ENCODE results near the gene MYO5A.
A peak's percentile ranks its signal among the peaks of the same experiment; 100 is the strongest.

MYO5A gene

DNA sequence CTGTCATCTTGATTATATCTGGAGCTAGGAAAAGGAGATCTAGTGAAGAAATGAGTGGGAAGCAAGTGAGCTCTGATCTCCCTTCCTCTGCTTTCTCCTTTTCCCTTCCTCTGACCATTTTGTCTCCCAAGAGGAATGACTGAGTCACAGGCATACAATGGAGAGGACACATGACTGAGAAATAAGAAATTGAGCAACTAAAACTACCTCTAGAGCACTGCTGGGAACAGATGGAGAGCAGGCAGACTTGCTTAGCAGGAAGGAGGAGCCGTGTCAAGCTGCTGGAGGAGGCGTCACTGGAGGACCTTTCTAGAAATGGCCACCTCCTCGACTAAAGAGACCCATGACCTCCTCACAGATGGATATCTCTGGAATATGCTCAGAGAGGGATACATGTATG is 166.2 kb downstream of the MYO5A start:
- Histone ChIP-seq H3K23ac (ENCODE audit: low read length in 2 of 2) (no peak overlapping the region), H3K4me3 (ENCODE audit: insufficient read depth in 1 of 2, low read depth in 1 of 2, low read length in 2 of 2) (peak overlapping the region in 1 of 2 experiments; percentile 3)
- WGBS: 90% methylated on average over 2 of the region's 3 CpGs

DNA sequence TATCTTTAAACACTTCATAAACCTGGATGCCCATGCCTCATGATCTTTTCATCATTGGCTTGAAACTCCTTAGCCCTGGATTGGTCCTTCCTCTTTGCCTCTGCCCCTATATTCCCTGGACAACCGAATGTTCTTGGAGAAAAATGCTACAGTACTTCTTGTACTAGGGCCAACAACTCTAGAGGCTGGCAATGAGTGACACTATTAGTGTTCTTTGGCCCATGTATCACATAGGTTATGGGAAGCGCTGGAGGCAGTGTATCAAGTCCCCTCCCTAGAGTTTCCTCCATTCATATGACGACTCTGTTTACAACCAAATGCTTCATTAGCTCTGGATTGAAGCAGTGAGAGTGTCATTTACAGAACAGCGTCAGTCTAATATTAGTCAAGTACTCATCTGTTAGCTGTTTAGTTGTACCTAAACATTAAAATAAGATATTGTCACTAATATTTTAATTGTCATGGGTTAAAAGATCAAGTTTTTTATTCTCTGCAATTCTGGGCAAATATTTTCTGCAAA is 166.6 kb downstream of the MYO5A start:
- Histone ChIP-seq H3K23ac (ENCODE audit: low read length in 2 of 2) (no peak overlapping the region), H3K9me3 (ENCODE audit: control insufficient read depth, low read length) (no peaks in the 10 kb centered on the region), H4K91ac (ENCODE audit: low read length) (no peak overlapping the region), H2AK5ac (ENCODE audit: low read length, severe bottlenecking) (no peak overlapping the region), H3K4me3 (ENCODE audit: insufficient read depth in 1 of 2, low read depth in 1 of 2, low read length in 2 of 2) (peak overlapping the region in 1 of 2 experiments; percentile 5), H2BK15ac (ENCODE audit: low read depth, poor library complexity, severe bottlenecking) (no peak overlapping the region), H3K27me3 (ENCODE audit: control insufficient read depth in 1 of 2, insufficient read depth in 1 of 2, low read length in 2 of 2) (no peaks in the 10 kb centered on the region), H3K79me1 (replicated peaks; ENCODE audit: low read length, poor library complexity, severe bottlenecking) (no peaks in the 10 kb centered on the region), H3K14ac (ENCODE audit: low read length in 2 of 2) (no peak overlapping the region), H3K18ac (ENCODE audit: low read depth in 1 of 2, low read length in 2 of 2) (no peak overlapping the region), H3K9ac (ENCODE audit: low read length) (peak overlapping the region; percentile 79), H3K4ac (ENCODE audit: low read depth in 1 of 2, low read length in 2 of 2) (no peak overlapping the region), H4K8ac (ENCODE audit: low read length) (no peak overlapping the region), H3K4me2 (ENCODE audit: low read length, poor library complexity, severe bottlenecking) (no peak overlapping the region), H2BK12ac (ENCODE audit: low read length in 2 of 2) (no peak overlapping the region), H2BK120ac (ENCODE audit: low read depth, low read length) (no peak overlapping the region), H3K36me3 (ENCODE audit: control insufficient read depth in 1 of 2, insufficient read depth in 2 of 2, low read depth in 1 of 2, low read length in 2 of 2) (peaks cover 3 to 68% of the 10 kb centered on the region in 2 experiments), H3K27ac (ENCODE audit: low read length, poor library complexity, severe bottlenecking) (no peak overlapping the region), H2AFZ (ENCODE audit: low read depth, low read length) (no peak overlapping the region), H2BK5ac (ENCODE audit: low read depth, low read length, poor library complexity, severe bottlenecking) (no peak overlapping the region), H3K4me1 (ENCODE audit: control insufficient read depth, insufficient read depth, low read depth, low read length) (no peaks in the 10 kb centered on the region)
- 93% methylated on average over 2 of the region's 4 CpGs for WGBS
- no peak for DNase-seq

More for the DNA sequence above, 166.2 kb downstream of the MYO5A start:
- H2AFZ ChIP-seq (ENCODE audit: low read depth, low read length): no peak overlapping the region
- H3K9ac ChIP-seq (ENCODE audit: low read length): peak overlapping the region; percentile 79
- no peak overlapping the region for H3K27ac ChIP-seq (ENCODE audit: low read length, poor library complexity, severe bottlenecking)
- no peak overlapping the region for H2BK5ac ChIP-seq (ENCODE audit: low read depth, low read length, poor library complexity, severe bottlenecking)
- H3K36me3 ChIP-seq (ENCODE audit: control insufficient read depth in 1 of 2, insufficient read depth in 2 of 2, low read depth in 1 of 2, low read length in 2 of 2): peaks cover 3 to 72% of the 10 kb centered on the region in 2 experiments
- no peaks in the 10 kb centered on the region for H3K79me1 ChIP-seq (replicated peaks; ENCODE audit: low read length, poor library complexity, severe bottlenecking)
- no peak overlapping the region for H2BK15ac ChIP-seq (ENCODE audit: low read depth, poor library complexity, severe bottlenecking)
- no peaks in the 10 kb centered on the region for H3K9me3 ChIP-seq (ENCODE audit: control insufficient read depth, low read length)
- H4K8ac ChIP-seq (ENCODE audit: low read length): no peak overlapping the region
- H4K91ac ChIP-seq (ENCODE audit: low read length): no peak overlapping the region
- no peak overlapping the region for H3K4ac ChIP-seq (ENCODE audit: low read depth in 1 of 2, low read length in 2 of 2)
- no peak overlapping the region for H2BK12ac ChIP-seq (ENCODE audit: low read length in 2 of 2)
- no peak overlapping the region for H2BK120ac ChIP-seq (ENCODE audit: low read depth, low read length)
- H3K27me3 ChIP-seq (ENCODE audit: control insufficient read depth in 1 of 2, insufficient read depth in 1 of 2, low read length in 2 of 2): no peaks in the 10 kb centered on the region
- H3K14ac ChIP-seq (ENCODE audit: low read length in 2 of 2): no peak overlapping the region
- no peak overlapping the region for H3K4me2 ChIP-seq (ENCODE audit: low read length, poor library complexity, severe bottlenecking)
- no peak overlapping the region for H2AK5ac ChIP-seq (ENCODE audit: low read length, severe bottlenecking)
- no peak overlapping the region for H3K18ac ChIP-seq (ENCODE audit: low read depth in 1 of 2, low read length in 2 of 2)
- DNase-seq: peak; percentile 57
- H3K4me1 ChIP-seq (ENCODE audit: control insufficient read depth, insufficient read depth, low read depth, low read length): no peaks in the 10 kb centered on the region

DNA sequence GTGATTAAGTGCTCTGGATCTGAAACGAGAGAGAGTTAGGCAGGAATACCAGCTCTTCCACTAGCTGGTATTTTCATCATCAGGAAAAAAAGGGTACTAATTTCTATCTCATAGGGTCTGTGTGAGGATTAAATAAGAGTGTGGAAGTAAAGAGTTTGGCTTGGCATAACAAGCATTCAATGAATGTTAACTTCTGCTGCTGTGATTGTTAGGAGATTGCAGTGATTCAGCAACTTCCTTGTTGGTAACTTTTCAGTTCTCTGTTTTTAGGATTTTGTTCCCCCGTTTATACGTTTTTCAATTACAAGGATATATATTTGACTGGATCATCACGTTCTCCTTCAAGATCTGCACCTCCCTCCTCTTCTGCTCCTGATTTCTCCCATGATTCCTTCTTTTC is 167.2 kb downstream of the MYO5A start:
- Histone ChIP-seq H3K9ac (ENCODE audit: low read length) (peak overlapping the region; percentile 79), H2BK5ac (ENCODE audit: low read depth, low read length, poor library complexity, severe bottlenecking) (no peak overlapping the region), H3K4me1 (ENCODE audit: control insufficient read depth, insufficient read depth, low read depth, low read length) (no peaks in the 10 kb centered on the region), H2BK15ac (ENCODE audit: low read depth, poor library complexity, severe bottlenecking) (no peak overlapping the region), H3K9me3 (ENCODE audit: control insufficient read depth, low read length) (no peaks in the 10 kb centered on the region), H3K79me1 (replicated peaks; ENCODE audit: low read length, poor library complexity, severe bottlenecking) (no peaks in the 10 kb centered on the region), H3K4me3 (ENCODE audit: insufficient read depth in 1 of 2, low read depth in 1 of 2, low read length in 2 of 2) (peak overlapping the region in 1 of 2 experiments; percentile 5), H3K27ac (ENCODE audit: low read length, poor library complexity, severe bottlenecking) (no peak overlapping the region), H3K4ac (ENCODE audit: low read depth in 1 of 2, low read length in 2 of 2) (no peak overlapping the region), H2AFZ (ENCODE audit: low read depth, low read length) (no peak overlapping the region), H2AK5ac (ENCODE audit: low read length, severe bottlenecking) (no peak overlapping the region), H3K27me3 (ENCODE audit: control insufficient read depth in 1 of 2, insufficient read depth in 1 of 2, low read length in 2 of 2) (no peaks in the 10 kb centered on the region), H3K23ac (ENCODE audit: low read length in 2 of 2) (no peak overlapping the region), H2BK12ac (ENCODE audit: low read length in 2 of 2) (no peak overlapping the region), H3K14ac (ENCODE audit: low read length in 2 of 2) (no peak overlapping the region), H3K18ac (ENCODE audit: low read depth in 1 of 2, low read length in 2 of 2) (no peak overlapping the region), H3K4me2 (ENCODE audit: low read length, poor library complexity, severe bottlenecking) (no peak overlapping the region), H4K91ac (ENCODE audit: low read length) (no peak overlapping the region), H3K36me3 (ENCODE audit: control insufficient read depth in 1 of 2, insufficient read depth in 2 of 2, low read depth in 1 of 2, low read length in 2 of 2) (peaks cover 3 to 67% of the 10 kb centered on the region in 2 experiments), H4K8ac (ENCODE audit: low read length) (no peak overlapping the region), H2BK120ac (ENCODE audit: low read depth, low read length) (no peak overlapping the region)
- 92% methylated on average over 4 of the region's 4 CpGs for WGBS
- DNase-seq: no peak

DNA sequence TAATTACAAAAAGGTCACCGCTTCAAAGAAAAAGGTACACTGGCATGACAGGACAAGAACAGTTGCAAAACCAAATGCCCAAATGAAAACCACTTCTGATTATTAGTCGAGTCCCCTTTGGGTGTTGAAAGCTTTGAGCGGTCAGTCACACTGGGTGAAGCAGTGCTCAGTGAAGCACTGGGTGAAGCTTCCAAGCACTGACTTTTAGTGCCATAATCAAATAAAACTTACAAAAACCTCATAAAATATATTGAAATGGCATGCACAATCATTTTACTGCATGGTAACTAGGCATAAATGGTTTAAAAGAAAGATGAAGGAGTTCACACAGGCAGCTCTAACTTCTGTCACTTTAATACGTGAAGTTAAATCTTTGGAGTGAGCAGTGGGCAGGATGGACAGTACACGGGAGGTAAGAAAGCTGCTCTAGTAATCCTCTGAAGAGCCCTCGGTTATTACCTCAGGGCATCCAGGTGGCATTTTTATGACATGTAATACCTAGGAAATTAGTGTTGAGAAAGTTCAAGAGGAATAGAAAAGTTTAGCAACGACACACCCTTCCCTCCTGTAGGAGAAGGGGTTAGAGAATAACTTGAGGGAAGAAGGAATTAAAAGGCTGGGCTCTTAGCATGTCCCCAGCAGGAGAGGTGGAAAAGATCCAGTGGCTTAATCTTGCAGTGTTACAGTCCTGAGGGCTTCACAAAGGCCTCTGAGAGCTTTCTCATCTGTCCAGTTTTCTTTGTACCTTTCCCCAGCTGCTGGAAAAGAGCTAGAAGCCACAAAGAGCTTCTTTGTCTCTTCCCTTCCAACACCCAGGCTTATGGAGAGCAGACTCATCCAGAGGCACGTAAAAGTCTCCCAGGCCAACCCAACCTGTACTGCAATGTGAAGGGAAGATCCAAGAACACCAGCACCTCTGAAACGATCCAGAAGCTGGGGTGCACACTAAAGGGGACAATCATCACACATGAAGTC is 168.2 kb downstream of the MYO5A start:
- no peak for DNase-seq
- no peak overlapping the region for H3K18ac ChIP-seq (ENCODE audit: low read depth in 1 of 2, low read length in 2 of 2)
- no peaks in the 10 kb centered on the region for H3K4me1 ChIP-seq (ENCODE audit: control insufficient read depth, insufficient read depth, low read depth, low read length)
- no peaks in the 10 kb centered on the region for H3K79me1 ChIP-seq (replicated peaks; ENCODE audit: low read length, poor library complexity, severe bottlenecking)
- no peak overlapping the region for H2BK12ac ChIP-seq (ENCODE audit: low read length in 2 of 2)
- no peak overlapping the region for H3K4me2 ChIP-seq (ENCODE audit: low read length, poor library complexity, severe bottlenecking)
- H3K14ac ChIP-seq (ENCODE audit: low read length in 2 of 2): no peak overlapping the region
- H2BK15ac ChIP-seq (ENCODE audit: low read depth, poor library complexity, severe bottlenecking): no peak overlapping the region
- no peak overlapping the region for H3K23ac ChIP-seq (ENCODE audit: low read length in 2 of 2)
- no peak overlapping the region for H2AK5ac ChIP-seq (ENCODE audit: low read length, severe bottlenecking)
- peak overlapping the region; percentile 79 for H3K9ac ChIP-seq (ENCODE audit: low read length)
- no peak overlapping the region for H3K4ac ChIP-seq (ENCODE audit: low read depth in 1 of 2, low read length in 2 of 2)
- H2BK5ac ChIP-seq (ENCODE audit: low read depth, low read length, poor library complexity, severe bottlenecking): no peak overlapping the region
- no peak overlapping the region for H3K4me3 ChIP-seq (ENCODE audit: insufficient read depth in 1 of 2, low read depth in 1 of 2, low read length in 2 of 2)
- H2AFZ ChIP-seq (ENCODE audit: low read depth, low read length): no peak overlapping the region
- H3K9me3 ChIP-seq (ENCODE audit: control insufficient read depth, low read length): no peaks in the 10 kb centered on the region
- H4K91ac ChIP-seq (ENCODE audit: low read length): no peak overlapping the region
- H3K27me3 ChIP-seq (ENCODE audit: control insufficient read depth in 1 of 2, insufficient read depth in 1 of 2, low read length in 2 of 2): no peaks in the 10 kb centered on the region
- H3K27ac ChIP-seq (ENCODE audit: low read length, poor library complexity, severe bottlenecking): no peak overlapping the region
- H3K36me3 ChIP-seq (ENCODE audit: control insufficient read depth in 1 of 2, insufficient read depth in 2 of 2, low read depth in 1 of 2, low read length in 2 of 2): peaks cover 3 to 63% of the 10 kb centered on the region in 2 experiments
- H4K8ac ChIP-seq (ENCODE audit: low read length): no peak overlapping the region
- H2BK120ac ChIP-seq (ENCODE audit: low read depth, low read length): no peak overlapping the region
- WGBS: 96% methylated on average over 9 of the region's 9 CpGs

Measured in mesenchymal stem cell (in vitro differentiated cells and primary cell).